HG02970 (cell line): ENCODE results near the gene ANO9.

ENCODE experiments used
- ATAC-seq: cut with Tn5 transposase; IDR thresholded peaks from one replicate; pipeline ENCODE4 v1.9.1; 2021; ENCODE audit warnings: mild to moderate bottlenecking, moderate library complexity, moderate number of reproducible peaks; ENCODE audit not compliant: unreplicated experiment, low FRiP score

ANO9 gene

GRCh38 chr11:373716-374551 is 67.9 kb downstream of the ANO9 start:
- ATAC-seq, result no peak

- ATAC-seq, result no peak
Observed at GRCh38 chr11:372809-373715, 68.7 kb downstream of the ANO9 start.

GRCh38 chr11:371716-372590 is 69.9 kb downstream of the ANO9 start:
- ATAC-seq, result no peak

- no peak for ATAC-seq
Observed at GRCh38 chr11:371051-371450, 70.8 kb downstream of the ANO9 start.

- no peak for ATAC-seq
Observed at GRCh38 chr11:370070-370941, 71.5 kb downstream of the ANO9 start.

- no peak for ATAC-seq
Observed at GRCh38 chr11:369336-370018, 72.3 kb downstream of the ANO9 start, which contains the start of gene B4GALNT4. TSS of gene B4GALNT4 (plus strand) at chr11:369499. CDS start at chr11:369804, 305 bp downstream.

GRCh38 chr11:368414-369335 is 73.1 kb downstream of the ANO9 start:
- no peak for ATAC-seq

GRCh38 chr11:367956-368413 is 73.8 kb downstream of the ANO9 start:
- no peak for ATAC-seq
